VCaP (cell line): Measurements from ENCODE around the gene PLA2G2C.
A peak's percentile ranks its signal among the peaks of the same experiment; 100 is the strongest.

ENCODE experiments used
- H3K27ac ChIP-seq: fragments of 450-650 bp; 2 replicates; pipeline ENCODE4 v1.5.1; 2017
- CTCF ChIP-seq: fragments of 450-650 bp; conservative IDR thresholded peaks from 2 replicates; pipeline ENCODE4 v1.5.1; 2017; ENCODE audit warnings: mild to moderate bottlenecking, moderate library complexity

The PLA2G2C gene

GRCh38 chr1:20142001-20142710, 44.2 kb downstream of the PLA2G2C start:
- peak overlapping the region; percentile 13; the same call in 1 of the 2 replicates for H3K27ac ChIP-seq
- no peak for TF ChIP-seq CTCF

- TF ChIP-seq CTCF = no peak
- H3K27ac ChIP-seq = peak overlapping the region; percentile 74; the same call in 1 of the 2 replicates
These were observed 44.9 kb downstream of the PLA2G2C start for GRCh38 chr1:20141466-20141865.

GRCh38 chr1:20141001-20141400, 45.3 kb downstream of the PLA2G2C start:
- TF ChIP-seq CTCF = no peak

GRCh38 chr1:20139776-20140612, 46.3 kb downstream of the PLA2G2C start:
- H3K27ac ChIP-seq = peak overlapping the region; percentile 74
- TF ChIP-seq CTCF = no peak

More at GRCh38 chr1:20141001-20141400, 45.3 kb downstream of the PLA2G2C start:
- peak overlapping the region; percentile 74 for H3K27ac ChIP-seq

GRCh38 chr1:20138961-20139550, 47.3 kb downstream of the PLA2G2C start, which contains the start of gene PLA2G2F:
Gene PLA2G2F (plus strand): TSS chr1:20139323. CDS start chr1:20139428, 105 bp downstream.
- no peak for TF ChIP-seq CTCF
- peak within 1 kb of the TSS; percentile 74 for H3K27ac ChIP-seq

- no peak for TF ChIP-seq CTCF
- peak overlapping the region; percentile 74; the same call in 1 of the 2 replicates for H3K27ac ChIP-seq
These were observed 48.0 kb downstream of the PLA2G2C start for GRCh38 chr1:20138346-20138745.

- peak overlapping the region; percentile 56 for H3K27ac ChIP-seq
- TF ChIP-seq CTCF = no peak
These were observed 48.7 kb downstream of the PLA2G2C start for GRCh38 chr1:20137604-20138003.
